HG03457 (cell line): Measurements from ENCODE around the gene STON2.
"Not testable (repeated sequence)": the region's sequence is repeated elsewhere in the genome, so short reads cannot be mapped to it uniquely, and the experiment has no call there.

Experiments used
- ATAC-seq: cut with Tn5 transposase; IDR thresholded peaks from one replicate; pipeline ENCODE4 v1.9.1; 2021; ENCODE audit warnings: moderate number of reproducible peaks; ENCODE audit not compliant: unreplicated experiment

Gene STON2

GRCh38 chr14:81385419-81385818 lies 14.7 kb downstream of the STON2 start:
- ATAC-seq = no peak

GRCh38 chr14:81384900-81385299 lies 15.2 kb downstream of the STON2 start:
- ATAC-seq = no peak

- ATAC-seq = no peak
Measured at GRCh38 chr14:81382517-81383225, 17.5 kb downstream of the STON2 start.

GRCh38 chr14:81380009-81380408 lies 20.1 kb downstream of the STON2 start:
- ATAC-seq = not testable (repeated sequence)

GRCh38 chr14:81371802-81372201 lies 28.3 kb downstream of the STON2 start:
- ATAC-seq = no peak

- no peak for ATAC-seq
Measured at GRCh38 chr14:81367563-81367962, 32.6 kb downstream of the STON2 start.

- no peak for ATAC-seq
Measured at GRCh38 chr14:81366884-81367283, 33.2 kb downstream of the STON2 start.

- ATAC-seq = no peak
Measured at GRCh38 chr14:81366214-81366613, 33.9 kb downstream of the STON2 start.

- ATAC-seq = no peak
Measured at GRCh38 chr14:81363746-81364378, 36.3 kb downstream of the STON2 start.

- ATAC-seq = no peak
Measured at GRCh38 chr14:81353691-81354323, 46.3 kb downstream of the STON2 start.

GRCh38 chr14:81352413-81352812 lies 47.7 kb downstream of the STON2 start:
- ATAC-seq = no peak

- ATAC-seq = no peak
Measured at GRCh38 chr14:81351205-81351604, 48.9 kb downstream of the STON2 start.

GRCh38 chr14:81350344-81351130 lies 49.6 kb downstream of the STON2 start:
- ATAC-seq = no peak

GRCh38 chr14:81348061-81348460 lies 52.1 kb downstream of the STON2 start:
- no peak for ATAC-seq

GRCh38 chr14:81345781-81346180 lies 54.3 kb downstream of the STON2 start:
- no peak for ATAC-seq

GRCh38 chr14:81344481-81345160 lies 55.5 kb downstream of the STON2 start:
- no peak for ATAC-seq

GRCh38 chr14:81343701-81344100 lies 56.4 kb downstream of the STON2 start:
- ATAC-seq = no peak

- ATAC-seq = no peak
Measured at GRCh38 chr14:81342850-81343580, 57.1 kb downstream of the STON2 start.

- no peak for ATAC-seq
Measured at GRCh38 chr14:81341781-81342180, 58.3 kb downstream of the STON2 start.

- ATAC-seq = no peak
Measured at GRCh38 chr14:81341370-81341769, 58.8 kb downstream of the STON2 start.
